Stimulated activated naive CD8-positive, alpha-beta T cell treated with anti-CD3 and anti-CD28 coated beads, Interleukin-15, amount 100 ng/mL, for 72 hours (primary cell): Measurements from ENCODE around the gene SLBP.

Experiments used
- ATAC-seq: fragments of 150-1000 bp; cut with Tn5 transposase; 2 replicates; pipeline ENCODE4 v1.10.0; 2021; ENCODE audit warnings: mild to moderate bottlenecking, moderate library complexity
- DNase-seq, 2 donors: peaks; one replicate each; pipeline ENCODE4 v3.0.0; 2021 to 2022
- H3K27ac Mint-ChIP-seq, 2 donors: one replicate each; pipeline ENCODE4 v1.8.0; 2022; ENCODE audit warnings: mild to moderate bottlenecking in 2 of 2, mixed read lengths in 2 of 2, moderate library complexity in 2 of 2
- H3K27me3 Mint-ChIP-seq: one replicate; pipeline ENCODE4 v1.8.0; 2022; ENCODE audit warnings: mixed read lengths
- H3K4me1 Mint-ChIP-seq: one replicate; pipeline ENCODE4 v1.8.0; 2022; ENCODE audit warnings: mild to moderate bottlenecking, mixed read lengths
- H3K4me3 Mint-ChIP-seq, 2 donors: one replicate each; pipeline ENCODE4 v1.8.0; 2022; ENCODE audit warnings: mild to moderate bottlenecking in 2 of 2, mixed read lengths in 2 of 2, moderate library complexity in 1 of 2
- H3K9me3 Mint-ChIP-seq, 2 donors: one replicate each; pipeline ENCODE4 v1.8.0; 2022; ENCODE audit warnings: mixed read lengths in 2 of 2

The SLBP gene

GRCh38 chr4:1667273-1667672 is 44.8 kb downstream of the SLBP start:
- Mint-ChIP-seq H3K9me3 (no peaks in the 10 kb centered on the region), H3K4me1 (no peaks in the 10 kb centered on the region), H3K27ac (no peak overlapping the region), H3K27me3 (no peaks in the 10 kb centered on the region), H3K4me3 (no peak overlapping the region)
- ATAC-seq (no peak), DNase-seq (no peak)

GRCh38 chr4:1666391-1666790 is 45.7 kb downstream of the SLBP start:
- no peaks in the 10 kb centered on the region for H3K4me1 Mint-ChIP-seq
- no peak for DNase-seq
- H3K27ac Mint-ChIP-seq: no peak overlapping the region
- no peak for ATAC-seq
- H3K9me3 Mint-ChIP-seq: no peaks in the 10 kb centered on the region
- H3K27me3 Mint-ChIP-seq: no peaks in the 10 kb centered on the region
- H3K4me3 Mint-ChIP-seq: no peak overlapping the region

GRCh38 chr4:1664141-1664540 is 48.0 kb downstream of the SLBP start:
- ATAC-seq: no peak
- Mint-ChIP-seq H3K4me1 (no peaks in the 10 kb centered on the region), H3K27me3 (no peaks in the 10 kb centered on the region), H3K9me3 (no peaks in the 10 kb centered on the region), H3K4me3 (no peak overlapping the region), H3K27ac (no peak overlapping the region)
- DNase-seq: no peak

- ATAC-seq: no peak
- no peak overlapping the region for H3K27ac Mint-ChIP-seq
- no peak for DNase-seq
- H3K27me3 Mint-ChIP-seq: no peaks in the 10 kb centered on the region
- H3K9me3 Mint-ChIP-seq: no peaks in the 10 kb centered on the region
- H3K4me3 Mint-ChIP-seq: no peak overlapping the region
- no peaks in the 10 kb centered on the region for H3K4me1 Mint-ChIP-seq
Observed at GRCh38 chr4:1663549-1663948, 48.6 kb downstream of the SLBP start.

DNA sequence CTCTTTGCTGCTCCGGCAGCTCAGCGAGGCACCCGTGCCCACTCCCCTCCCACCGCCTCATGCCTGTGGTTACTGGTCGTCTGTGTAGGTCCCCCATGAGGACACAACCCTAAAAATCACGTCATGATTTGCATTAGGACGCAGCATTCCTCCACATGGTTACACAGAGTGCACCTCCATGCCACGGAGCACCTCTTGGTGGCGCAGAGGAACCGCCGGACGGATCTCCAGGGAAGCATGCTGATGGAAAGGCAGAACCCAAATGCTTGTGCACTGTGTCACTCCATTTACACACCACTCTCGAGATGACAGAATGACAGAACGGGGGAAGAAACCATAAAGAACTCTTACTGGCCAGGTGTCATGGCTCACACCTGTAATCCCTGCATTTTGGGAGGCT is 50.4 kb downstream of the SLBP start:
- H3K4me3 Mint-ChIP-seq: no peak overlapping the region
- no peak for DNase-seq
- no peaks in the 10 kb centered on the region for H3K27me3 Mint-ChIP-seq
- no peaks in the 10 kb centered on the region for H3K9me3 Mint-ChIP-seq
- H3K4me1 Mint-ChIP-seq: no peaks in the 10 kb centered on the region
- ATAC-seq: no peak
- no peak overlapping the region for H3K27ac Mint-ChIP-seq

DNA sequence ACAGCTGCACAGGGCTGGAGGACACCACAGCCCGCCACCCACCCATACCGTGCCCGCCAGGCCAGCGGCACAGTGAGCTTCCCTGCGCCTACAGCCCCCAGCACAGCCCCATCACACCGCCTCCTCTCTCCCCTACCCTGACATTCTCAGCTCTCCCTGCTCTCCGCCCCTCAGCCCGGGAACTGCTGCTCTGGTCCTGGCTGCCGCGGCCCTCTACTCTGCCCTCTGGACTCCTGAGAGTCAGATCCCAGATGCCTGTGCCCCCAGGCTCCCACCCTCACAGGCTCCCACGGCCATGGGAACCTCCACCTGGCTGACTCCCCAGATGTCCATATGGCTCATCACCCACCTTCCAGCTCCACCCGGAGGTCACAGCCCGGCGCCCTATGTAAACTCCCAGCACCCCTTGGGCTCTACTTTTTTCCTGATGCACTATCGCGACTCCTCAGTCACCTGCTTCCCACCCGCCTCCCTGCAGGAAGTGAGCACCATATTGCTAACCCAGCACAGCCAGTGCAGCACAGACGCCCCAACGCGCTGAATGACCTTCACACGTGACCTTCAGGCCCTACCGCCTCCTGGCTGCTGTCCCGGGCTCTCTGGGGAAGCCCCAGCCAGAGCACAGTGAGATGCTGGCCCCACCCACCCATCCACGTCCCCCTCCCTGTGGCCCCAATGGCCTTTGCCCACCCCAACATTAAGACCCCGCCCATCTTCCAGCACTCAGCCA is 51.0 kb downstream of the SLBP start:
- ATAC-seq: no peak
- Mint-ChIP-seq H3K4me3 (no peak overlapping the region), H3K27me3 (no peaks in the 10 kb centered on the region), H3K4me1 (no peaks in the 10 kb centered on the region), H3K9me3 (no peaks in the 10 kb centered on the region), H3K27ac (no peak overlapping the region)
- DNase-seq: no peak

- H3K4me1 Mint-ChIP-seq: no peaks in the 10 kb centered on the region
- no peak overlapping the region for H3K4me3 Mint-ChIP-seq
- ATAC-seq (no peak), DNase-seq (no peak)
- H3K27me3 Mint-ChIP-seq: no peaks in the 10 kb centered on the region
- H3K27ac Mint-ChIP-seq: no peak overlapping the region
- no peaks in the 10 kb centered on the region for H3K9me3 Mint-ChIP-seq
Observed at GRCh38 chr4:1659104-1660043, 52.7 kb downstream of the SLBP start.

GRCh38 chr4:1658581-1658980 is 53.5 kb downstream of the SLBP start:
- H3K4me3 Mint-ChIP-seq: no peak overlapping the region

GRCh38 chr4:1658146-1658545 is 54.0 kb downstream of the SLBP start:
- Mint-ChIP-seq H3K4me1 (no peaks in the 10 kb centered on the region), H3K4me3 (no peak overlapping the region), H3K27ac (no peak overlapping the region), H3K9me3 (no peaks in the 10 kb centered on the region), H3K27me3 (no peaks in the 10 kb centered on the region)
- DNase-seq (no peak), ATAC-seq (no peak)

More at GRCh38 chr4:1658581-1658980, 53.5 kb downstream of the SLBP start:
- ATAC-seq (no peak), DNase-seq (no peak)
- no peaks in the 10 kb centered on the region for H3K4me1 Mint-ChIP-seq
- no peaks in the 10 kb centered on the region for H3K27me3 Mint-ChIP-seq
- no peaks in the 10 kb centered on the region for H3K9me3 Mint-ChIP-seq
- no peak overlapping the region for H3K27ac Mint-ChIP-seq

DNA sequence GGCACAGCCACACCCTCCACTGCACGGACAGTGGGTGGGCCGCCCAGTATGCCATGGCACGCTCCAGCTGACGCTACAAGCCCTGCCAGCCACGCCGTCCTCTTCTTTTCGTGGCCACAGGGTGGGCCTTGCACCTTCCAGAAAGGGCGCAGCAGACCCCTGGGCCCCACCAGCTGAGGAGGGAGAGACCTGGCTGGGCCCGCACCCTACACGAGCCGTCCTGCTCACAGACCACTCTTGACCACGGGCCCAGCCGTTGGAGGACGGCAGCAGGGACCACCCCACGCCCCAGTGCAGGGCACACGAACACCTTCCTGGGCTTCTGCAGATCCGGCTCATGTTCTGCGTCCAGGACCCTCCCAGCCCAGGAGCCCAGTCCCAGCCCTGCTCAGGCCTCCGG is 55.1 kb downstream of the SLBP start:
- Mint-ChIP-seq H3K4me3 (no peak overlapping the region), H3K9me3 (no peaks in the 10 kb centered on the region), H3K4me1 (no peaks in the 10 kb centered on the region), H3K27me3 (no peaks in the 10 kb centered on the region), H3K27ac (no peak overlapping the region)
- ATAC-seq: no peak
- no peak for DNase-seq

- Mint-ChIP-seq H3K4me1 (no peaks in the 10 kb centered on the region), H3K4me3 (no peak overlapping the region), H3K27ac (no peak overlapping the region), H3K27me3 (no peaks in the 10 kb centered on the region), H3K9me3 (no peaks in the 10 kb centered on the region)
- ATAC-seq: no peak
- DNase-seq: no peak
Observed at GRCh38 chr4:1656132-1656531, 56.0 kb downstream of the SLBP start.

GRCh38 chr4:1655676-1656075 is 56.4 kb downstream of the SLBP start:
- H3K9me3 Mint-ChIP-seq: no peaks in the 10 kb centered on the region
- DNase-seq (no peak), ATAC-seq (no peak)
- no peaks in the 10 kb centered on the region for H3K27me3 Mint-ChIP-seq
- no peaks in the 10 kb centered on the region for H3K4me1 Mint-ChIP-seq
- H3K27ac Mint-ChIP-seq: no peak overlapping the region
- H3K4me3 Mint-ChIP-seq: no peak overlapping the region

DNA sequence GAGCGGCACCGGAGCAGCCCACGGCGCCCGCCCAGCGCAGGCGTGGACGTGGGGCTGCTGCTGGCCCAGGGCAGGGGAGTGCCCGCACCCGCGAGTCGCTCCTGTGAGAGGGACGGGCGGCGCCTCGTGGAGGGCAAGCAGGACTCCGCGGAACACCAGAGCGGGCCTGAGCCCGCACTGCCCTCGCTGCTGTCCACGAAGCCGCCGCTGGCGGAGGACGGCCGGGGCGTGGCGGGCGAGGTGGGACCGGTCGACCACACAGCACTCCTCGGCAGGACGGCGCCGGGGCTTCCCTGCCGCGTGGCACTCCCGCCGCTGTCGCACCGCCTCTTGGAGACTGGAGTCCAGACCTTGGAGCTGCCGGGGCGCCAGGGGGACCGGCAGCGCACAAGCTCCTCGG is 57.0 kb downstream of the SLBP start:
- Mint-ChIP-seq H3K4me1 (no peaks in the 10 kb centered on the region), H3K27ac (no peak overlapping the region), H3K27me3 (no peaks in the 10 kb centered on the region), H3K4me3 (no peak overlapping the region), H3K9me3 (no peaks in the 10 kb centered on the region)
- no peak for DNase-seq
- peak; percentile 35 for ATAC-seq

GRCh38 chr4:1654216-1654955 is 57.7 kb downstream of the SLBP start:
- no peak overlapping the region for H3K4me3 Mint-ChIP-seq
- H3K4me1 Mint-ChIP-seq: no peaks in the 10 kb centered on the region
- H3K9me3 Mint-ChIP-seq: no peaks in the 10 kb centered on the region
- no peaks in the 10 kb centered on the region for H3K27me3 Mint-ChIP-seq
- no peak for ATAC-seq
- no peak overlapping the region for H3K27ac Mint-ChIP-seq
- DNase-seq: no peak

DNA sequence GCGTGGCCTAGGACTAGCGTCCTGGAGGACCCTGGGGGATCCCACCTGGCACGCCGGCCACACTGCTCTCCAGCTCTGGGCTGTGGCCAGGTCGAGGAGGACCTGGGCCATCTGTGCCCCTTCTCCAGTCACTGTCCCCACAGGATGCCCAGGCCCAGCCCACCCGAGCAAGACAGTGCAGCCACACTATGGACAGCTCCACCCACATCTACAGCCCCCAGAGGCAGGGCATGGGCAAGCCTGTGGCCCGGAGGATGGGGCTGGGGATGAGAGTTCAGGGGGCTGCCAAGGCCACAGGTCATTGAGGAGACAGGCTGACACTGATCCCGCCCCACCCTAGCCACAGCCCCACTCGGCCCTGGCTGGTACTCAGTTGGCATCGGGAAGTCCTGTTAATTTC is 58.3 kb downstream of the SLBP start:
- Mint-ChIP-seq H3K9me3 (no peaks in the 10 kb centered on the region), H3K27me3 (no peaks in the 10 kb centered on the region), H3K4me1 (no peaks in the 10 kb centered on the region), H3K4me3 (no peak overlapping the region), H3K27ac (no peak overlapping the region)
- DNase-seq (no peak), ATAC-seq (no peak)

DNA sequence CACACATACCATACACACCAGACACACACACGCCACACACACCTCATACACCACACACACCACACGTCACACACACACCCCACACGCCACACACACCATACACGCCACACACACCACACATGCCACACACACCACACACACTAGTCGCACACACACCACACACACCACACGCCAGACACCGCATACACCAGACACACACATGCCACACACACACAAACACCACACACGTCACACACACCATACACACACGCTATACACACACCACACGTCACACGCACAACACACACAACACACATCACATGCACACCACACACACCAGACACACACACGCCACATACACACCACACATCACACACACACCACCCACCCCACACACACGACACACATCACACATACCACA is 60.0 kb downstream of the SLBP start:
- Mint-ChIP-seq H3K27ac (no peak overlapping the region), H3K4me3 (no peak overlapping the region), H3K9me3 (no peaks in the 10 kb centered on the region), H3K4me1 (peaks cover 10% of the 10 kb centered on the region), H3K27me3 (no peaks in the 10 kb centered on the region)
- no peak for ATAC-seq
- DNase-seq: no peak
